ENCODE data around the gene TTLL10.

TTLL10 gene

DNA sequence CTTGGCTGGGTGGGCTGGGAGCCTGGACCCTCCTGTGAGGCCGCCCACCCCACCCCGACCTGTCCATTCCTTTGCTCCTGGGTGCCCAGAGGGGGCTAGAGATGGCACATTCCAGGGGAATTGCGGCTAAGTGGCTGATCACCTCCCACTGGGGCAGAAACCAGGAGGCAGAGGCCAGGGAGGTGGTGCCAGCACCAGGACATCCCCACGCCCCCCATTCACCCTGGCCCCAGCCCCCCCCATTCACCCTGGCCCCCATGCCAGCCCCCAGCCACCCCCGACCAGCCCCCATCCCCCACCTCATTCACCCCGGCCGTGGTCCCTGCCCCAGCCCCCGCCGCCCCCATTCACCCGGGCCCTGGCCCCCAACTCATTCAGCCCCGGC lies 66.7 kb downstream of the TTLL10 start:
- DNase-seq = no peak
- H3K27ac Mint-ChIP-seq = no peak overlapping the region
- H3K36me3 Mint-ChIP-seq (ENCODE audit: low read depth) = no peaks in the 10 kb centered on the region
- no peaks in the 10 kb centered on the region for H3K27me3 Mint-ChIP-seq (ENCODE audit: low read depth, poor library complexity)
- no peaks in the 10 kb centered on the region for H3K9me3 Mint-ChIP-seq
- TF ChIP-seq, protein P1, sequence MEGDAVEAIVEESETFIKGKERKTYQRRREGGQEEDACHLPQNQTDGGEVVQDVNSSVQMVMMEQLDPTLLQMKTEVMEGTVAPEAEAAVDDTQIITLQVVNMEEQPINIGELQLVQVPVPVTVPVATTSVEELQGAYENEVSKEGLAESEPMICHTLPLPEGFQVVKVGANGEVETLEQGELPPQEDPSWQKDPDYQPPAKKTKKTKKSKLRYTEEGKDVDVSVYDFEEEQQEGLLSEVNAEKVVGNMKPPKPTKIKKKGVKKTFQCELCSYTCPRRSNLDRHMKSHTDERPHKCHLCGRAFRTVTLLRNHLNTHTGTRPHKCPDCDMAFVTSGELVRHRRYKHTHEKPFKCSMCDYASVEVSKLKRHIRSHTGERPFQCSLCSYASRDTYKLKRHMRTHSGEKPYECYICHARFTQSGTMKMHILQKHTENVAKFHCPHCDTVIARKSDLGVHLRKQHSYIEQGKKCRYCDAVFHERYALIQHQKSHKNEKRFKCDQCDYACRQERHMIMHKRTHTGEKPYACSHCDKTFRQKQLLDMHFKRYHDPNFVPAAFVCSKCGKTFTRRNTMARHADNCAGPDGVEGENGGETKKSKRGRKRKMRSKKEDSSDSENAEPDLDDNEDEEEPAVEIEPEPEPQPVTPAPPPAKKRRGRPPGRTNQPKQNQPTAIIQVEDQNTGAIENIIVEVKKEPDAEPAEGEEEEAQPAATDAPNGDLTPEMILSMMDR (IDR thresholded peaks at IDR 0.05) = no peak
- H3K4me1 Mint-ChIP-seq = peaks cover 17% of the 10 kb centered on the region
- no peak overlapping the region for H3K4me3 Mint-ChIP-seq

DNA sequence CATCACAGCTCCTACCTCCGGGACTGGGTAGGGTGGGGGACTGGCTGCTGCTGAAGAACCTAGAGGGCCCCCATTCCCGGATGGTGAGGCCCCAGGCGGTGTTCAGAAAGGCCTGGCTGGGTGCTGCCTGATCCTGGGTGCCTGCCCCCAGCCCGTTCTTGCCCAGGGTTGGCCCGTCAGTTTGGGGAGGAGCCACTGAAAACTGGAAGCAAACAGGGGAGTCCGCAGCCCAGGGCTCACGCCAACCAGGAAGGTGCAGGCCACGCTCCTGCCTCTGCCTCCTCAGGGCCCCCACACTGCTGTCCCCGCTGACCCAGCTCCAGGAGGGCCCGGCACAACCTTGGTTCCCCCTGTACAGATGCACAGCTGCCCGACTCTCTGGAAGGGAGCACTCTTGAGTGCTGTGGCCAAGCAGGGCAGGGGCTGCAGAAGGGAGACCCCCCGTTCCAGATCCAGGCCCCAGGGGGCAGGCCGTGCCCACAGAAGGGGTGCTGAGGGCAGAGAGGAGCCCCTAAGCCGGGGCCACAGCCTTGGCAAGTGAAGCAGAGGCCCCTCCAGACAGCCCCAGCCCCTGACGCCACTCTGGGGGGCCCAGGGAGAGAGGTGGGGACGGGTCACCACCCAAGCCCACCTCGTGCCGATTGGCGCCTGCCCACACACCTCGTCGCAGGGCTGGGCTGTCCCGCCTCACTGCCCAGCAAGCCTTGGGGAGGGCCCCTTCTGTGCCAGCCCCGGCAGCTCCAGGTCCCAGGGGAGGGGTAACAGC lies 67.3 kb downstream of the TTLL10 start:
- no peak overlapping the region for H3K4me3 Mint-ChIP-seq
- peaks cover 2% of the 10 kb centered on the region for H3K27me3 Mint-ChIP-seq (ENCODE audit: low read depth, poor library complexity)
- no peak overlapping the region for H3K27ac Mint-ChIP-seq
- no peaks in the 10 kb centered on the region for H3K36me3 Mint-ChIP-seq (ENCODE audit: low read depth)
- TF ChIP-seq, protein P1 (IDR thresholded peaks at IDR 0.05) = no peak
- peaks cover 17% of the 10 kb centered on the region for H3K4me1 Mint-ChIP-seq
- no peaks in the 10 kb centered on the region for H3K9me3 Mint-ChIP-seq
- no peak for DNase-seq

DNA sequence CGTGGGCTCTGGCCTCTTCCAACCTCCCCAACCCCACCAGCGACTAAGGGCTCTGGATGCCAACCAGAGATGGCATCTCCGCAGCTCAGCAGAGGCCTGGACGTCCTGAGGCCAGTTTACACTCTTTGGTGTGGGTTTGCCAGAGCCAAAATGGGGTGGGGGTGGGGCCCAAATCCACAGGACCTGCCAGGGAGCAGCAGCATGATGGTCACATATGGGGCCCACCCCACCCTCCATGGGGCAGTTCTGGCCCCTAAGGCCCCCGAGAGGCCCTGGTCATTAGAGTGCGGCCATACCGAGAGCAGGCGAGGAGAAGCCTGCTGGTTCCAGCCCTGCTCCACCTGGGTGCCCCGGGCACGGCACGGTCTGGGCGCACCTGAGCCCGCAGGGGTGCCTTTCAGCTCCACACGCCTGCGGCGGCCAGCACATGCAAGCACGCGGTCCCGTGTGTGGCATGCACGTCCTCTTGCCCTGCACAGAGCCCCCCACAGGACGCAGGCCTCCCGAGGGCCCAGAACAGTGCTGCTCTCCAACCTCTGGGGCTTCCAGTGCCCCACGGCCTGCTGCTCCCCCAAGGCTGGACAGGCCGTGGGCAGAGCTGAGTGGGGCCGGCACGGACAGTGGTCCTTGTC lies 68.0 kb downstream of the TTLL10 start:
- Mint-ChIP-seq H3K36me3 (ENCODE audit: low read depth) (no peaks in the 10 kb centered on the region), H3K9me3 (no peaks in the 10 kb centered on the region), H3K4me3 (no peak overlapping the region), H3K27me3 (ENCODE audit: low read depth, poor library complexity) (peaks cover 4% of the 10 kb centered on the region), H3K4me1 (peaks cover 17% of the 10 kb centered on the region), H3K27ac (no peak overlapping the region)
- TF ChIP-seq, protein P1 (IDR thresholded peaks at IDR 0.05) = no peak
- DNase-seq = no peak

DNA sequence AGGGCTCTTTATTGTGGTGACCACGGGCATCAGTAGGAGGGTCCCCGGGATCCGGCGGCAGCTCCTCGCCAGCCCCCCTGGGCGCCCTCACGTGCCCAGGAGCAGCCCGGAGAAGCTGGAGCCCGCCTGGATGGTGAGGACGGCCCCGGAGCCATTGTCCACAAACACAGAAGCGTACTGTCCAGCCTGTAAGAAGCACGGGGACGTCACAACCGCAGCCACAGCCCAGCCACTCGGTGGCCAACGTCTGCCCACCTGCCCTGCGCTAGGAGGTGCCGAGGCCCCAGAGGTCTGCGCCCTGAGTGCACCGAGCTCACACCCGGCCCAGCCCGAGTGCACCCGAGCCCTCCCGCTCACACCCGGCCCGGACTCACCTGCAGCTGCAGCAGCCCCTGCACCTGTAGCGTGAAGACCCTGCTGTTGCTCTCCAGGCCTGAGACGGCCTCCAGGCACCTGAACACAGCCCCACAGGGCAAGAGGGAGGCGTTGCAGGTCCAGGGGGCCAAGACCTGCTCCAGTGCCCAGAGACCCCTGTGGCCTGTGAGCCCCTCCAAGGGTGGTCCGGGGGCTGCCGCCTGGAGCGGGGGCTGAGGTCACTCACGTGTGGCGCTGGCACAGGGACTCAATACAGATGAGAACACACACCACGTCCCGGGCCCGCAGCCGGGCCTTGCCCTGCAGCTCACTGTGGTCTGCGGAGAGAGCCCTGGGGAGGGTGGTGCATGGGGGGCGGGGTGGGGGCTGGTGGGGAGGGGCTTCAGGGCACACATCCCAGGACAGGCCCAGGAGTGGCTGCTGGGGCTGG lies 69.0 kb downstream of the TTLL10 start:
- TF ChIP-seq, protein P1 (IDR thresholded peaks at IDR 0.05) = no peak
- Mint-ChIP-seq H3K9me3 (no peaks in the 10 kb centered on the region), H3K4me1 (peaks cover 7% of the 10 kb centered on the region), H3K27ac (no peak overlapping the region), H3K36me3 (ENCODE audit: low read depth) (no peaks in the 10 kb centered on the region), H3K4me3 (no peak overlapping the region), H3K27me3 (ENCODE audit: low read depth, poor library complexity) (peaks cover 9% of the 10 kb centered on the region)
- DNase-seq = no peak

DNA sequence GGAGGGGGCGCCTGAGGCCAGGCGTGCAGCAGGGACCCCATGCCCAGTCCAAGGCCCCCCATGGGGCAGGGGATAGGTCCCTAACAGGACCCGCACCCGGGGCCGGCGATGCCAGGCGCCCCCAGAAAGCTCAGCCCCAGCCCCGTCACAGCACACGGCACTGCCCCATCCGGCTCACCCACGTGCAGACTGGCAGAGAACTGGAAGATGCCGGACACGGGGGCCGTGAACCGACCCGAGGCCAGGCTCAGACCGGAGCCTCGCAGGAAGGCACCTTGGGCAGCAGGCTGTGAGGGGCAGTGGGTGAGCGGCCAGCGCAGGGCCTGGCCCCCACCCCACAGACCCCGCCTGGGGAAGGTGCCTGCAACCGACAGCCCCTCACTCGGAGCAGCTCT lies 69.6 kb downstream of the TTLL10 start:
- TF ChIP-seq, protein P1 (IDR thresholded peaks at IDR 0.05) = no peak
- Mint-ChIP-seq H3K27ac (no peak overlapping the region), H3K9me3 (no peaks in the 10 kb centered on the region), H3K4me1 (peaks cover 5% of the 10 kb centered on the region), H3K4me3 (no peak overlapping the region), H3K36me3 (ENCODE audit: low read depth) (no peaks in the 10 kb centered on the region), H3K27me3 (ENCODE audit: low read depth, poor library complexity) (peaks cover 13% of the 10 kb centered on the region)
- DNase-seq = no peak

All from nephron progenitor cell (in vitro differentiated cells).